ENCODE results near the gene ZNF846.
"Not testable (repeated sequence)": the region's sequence is repeated elsewhere in the genome, so short reads cannot be mapped to it uniquely, and the experiment has no call there.

Gene ZNF846

GRCh38 chr19:9786342-9786741 is 17.8 kb upstream of the ZNF846 start:
- in situ Hi-C loops (cut with MboI; ENCODE audit: low pct_unique_long_range_greater_than_20kb, low sequenced_read_pairs): no loop called here
- no peak for DNase-seq

GRCh38 chr19:9785367-9786331 is 17.1 kb upstream of the ZNF846 start:
- DNase-seq: peak; percentile 95
- in situ Hi-C loops (cut with MboI; ENCODE audit: low pct_unique_long_range_greater_than_20kb, low sequenced_read_pairs): no loop called here

- DNase-seq; in situ Hi-C loops (cut with MboI; ENCODE audit: low pct_unique_long_range_greater_than_20kb, low sequenced_read_pairs): not testable (repeated sequence)
Measured at GRCh38 chr19:9784163-9784496, 15.6 kb upstream of the ZNF846 start.

GRCh38 chr19:9782338-9782737 is 13.8 kb upstream of the ZNF846 start:
- in situ Hi-C loops (cut with MboI; ENCODE audit: low pct_unique_long_range_greater_than_20kb, low sequenced_read_pairs): no loop called here

GRCh38 chr19:9757544-9758501 is 10.7 kb downstream of the ZNF846 start:
- in situ Hi-C loops (cut with MboI; ENCODE audit: low pct_unique_long_range_greater_than_20kb, low sequenced_read_pairs): no loop called here
- no peak for DNase-seq

More at GRCh38 chr19:9782338-9782737, 13.8 kb upstream of the ZNF846 start:
- no peak for DNase-seq

- in situ Hi-C loops (cut with MboI; ENCODE audit: low pct_unique_long_range_greater_than_20kb, low sequenced_read_pairs): no loop called here
Measured at GRCh38 chr19:9752701-9753443, 15.7 kb downstream of the ZNF846 start.

GRCh38 chr19:9751446-9751845 is 17.1 kb downstream of the ZNF846 start:
- DNase-seq: no peak
- in situ Hi-C loops (cut with MboI; ENCODE audit: low pct_unique_long_range_greater_than_20kb, low sequenced_read_pairs): no loop called here

More at GRCh38 chr19:9752701-9753443, 15.7 kb downstream of the ZNF846 start:
- no peak for DNase-seq

- in situ Hi-C loops (cut with MboI; ENCODE audit: low pct_unique_long_range_greater_than_20kb, low sequenced_read_pairs): no loop called here
- no peak for DNase-seq
Measured at GRCh38 chr19:9741476-9742171, 26.9 kb downstream of the ZNF846 start.

- DNase-seq: no peak
- in situ Hi-C loops (cut with MboI; ENCODE audit: low pct_unique_long_range_greater_than_20kb, low sequenced_read_pairs): no loop called here
Measured at GRCh38 chr19:9735986-9736385, 32.6 kb downstream of the ZNF846 start.

GRCh38 chr19:9730056-9730455 is 38.5 kb downstream of the ZNF846 start:
- in situ Hi-C loops (cut with MboI; ENCODE audit: low pct_unique_long_range_greater_than_20kb, low sequenced_read_pairs): not testable (repeated sequence)

GRCh38 chr19:9729162-9729561 is 39.4 kb downstream of the ZNF846 start:
- in situ Hi-C loops (cut with MboI; ENCODE audit: low pct_unique_long_range_greater_than_20kb, low sequenced_read_pairs): no loop called here
- peak; percentile 11 for DNase-seq

More at GRCh38 chr19:9730056-9730455, 38.5 kb downstream of the ZNF846 start:
- DNase-seq: not testable (repeated sequence)

- DNase-seq: no peak
- in situ Hi-C loops (cut with MboI; ENCODE audit: low pct_unique_long_range_greater_than_20kb, low sequenced_read_pairs): no loop called here
Measured at GRCh38 chr19:9727644-9728043, 40.9 kb downstream of the ZNF846 start.

GRCh38 chr19:9725508-9726201 is 42.9 kb downstream of the ZNF846 start:
- DNase-seq; in situ Hi-C loops (cut with MboI; ENCODE audit: low pct_unique_long_range_greater_than_20kb, low sequenced_read_pairs): not testable (repeated sequence)

- in situ Hi-C loops (cut with MboI; ENCODE audit: low pct_unique_long_range_greater_than_20kb, low sequenced_read_pairs): no loop called here
Measured at GRCh38 chr19:9724157-9724556, 44.4 kb downstream of the ZNF846 start.

GRCh38 chr19:9721861-9722260 is 46.7 kb downstream of the ZNF846 start:
- in situ Hi-C loops (cut with MboI; ENCODE audit: low pct_unique_long_range_greater_than_20kb, low sequenced_read_pairs): no loop called here
- DNase-seq: peak; percentile 89

More at GRCh38 chr19:9724157-9724556, 44.4 kb downstream of the ZNF846 start:
- no peak for DNase-seq

- in situ Hi-C loops (cut with MboI; ENCODE audit: low pct_unique_long_range_greater_than_20kb, low sequenced_read_pairs): no loop called here
- no peak for DNase-seq
Measured at GRCh38 chr19:9720541-9720940, 48.0 kb downstream of the ZNF846 start.

GRCh38 chr19:9711815-9712214 is 56.7 kb downstream of the ZNF846 start:
- no peak for DNase-seq
- in situ Hi-C loops (cut with MboI; ENCODE audit: low pct_unique_long_range_greater_than_20kb, low sequenced_read_pairs): no loop called here

- in situ Hi-C loops (cut with MboI; ENCODE audit: low pct_unique_long_range_greater_than_20kb, low sequenced_read_pairs): no loop called here
- DNase-seq: peak; percentile 67
Measured at GRCh38 chr19:9709305-9709704, 59.2 kb downstream of the ZNF846 start.

Measured in KBM-7 (cell line).